MM.1S (cell line): ENCODE data around the gene VPS13A.
"Not testable (repeated sequence)": the region's sequence is repeated elsewhere in the genome, so short reads cannot be mapped to it uniquely, and the experiment has no call there.

Experiments used
- DNase-seq: peaks from one replicate; pipeline ENCODE4 v3.0.0-alpha.2; 2015
- H2AFZ ChIP-seq: fragments of 300-600 bp; sonication (generic); 2 replicates; pipeline ENCODE4 v1.6.0; 2016; ENCODE audit warnings: antibody characterized with exemption, low read length
- H3F3A ChIP-seq: fragments of 300-600 bp; sonication (generic); 2 replicates; pipeline ENCODE4 v1.6.1; 2016; ENCODE audit warnings: mild to moderate bottlenecking, antibody characterized with exemption, low read length, moderate library complexity, mixed read lengths; ENCODE audit not compliant: insufficient read depth
- H3K27ac ChIP-seq: fragments of 300-600 bp; sonication (generic); 2 replicates; pipeline ENCODE4 v1.5.1; 2016; ENCODE audit warnings: mild to moderate bottlenecking, low read length
- H3K27me3 ChIP-seq: fragments of 300-600 bp; sonication (generic); replicated peaks from 2 replicates; pipeline ENCODE4 v1.6.0; 2016; ENCODE audit warnings: low read length; ENCODE audit not compliant: insufficient read depth
- H3K36me3 ChIP-seq: fragments of 300-600 bp; sonication (generic); replicated peaks from 2 replicates; pipeline ENCODE4 v1.6.1; 2016; ENCODE audit warnings: mild to moderate bottlenecking, low read length, mixed read lengths; ENCODE audit not compliant: insufficient read depth
- H3K4me1 ChIP-seq: fragments of 300-600 bp; sonication (generic); 2 replicates; pipeline ENCODE4 v1.6.1; 2016; ENCODE audit warnings: low read length, mixed read lengths
- H3K4me2 ChIP-seq: fragments of 300-600 bp; sonication (generic); 2 replicates; pipeline ENCODE4 v1.6.0; 2016; ENCODE audit warnings: low read depth, low read length
- H3K4me3 ChIP-seq: fragments of 300-600 bp; sonication (generic); 2 replicates; pipeline ENCODE4 v1.5.1; 2016; ENCODE audit warnings: low read length, mixed read lengths
- H3K79me2 ChIP-seq: fragments of 300-600 bp; sonication (generic); 2 replicates; pipeline ENCODE4 v1.6.1; 2016; ENCODE audit warnings: mixed run types, low read length, mixed read lengths
- H3K9ac ChIP-seq: fragments of 300-600 bp; sonication (generic); 2 replicates; pipeline ENCODE4 v1.6.1; 2016; ENCODE audit warnings: low read length, mixed read lengths
- H3K9me2 ChIP-seq: fragments of 300-600 bp; sonication (generic); replicated peaks from 2 replicates; pipeline ENCODE4 v1.6.1; 2016; ENCODE audit warnings: mild to moderate bottlenecking, low read length, mixed read lengths; ENCODE audit not compliant: insufficient read depth
- H3K9me3 ChIP-seq: fragments of 300-600 bp; sonication (generic); replicated peaks from 2 replicates; pipeline ENCODE4 v1.6.1; 2016; ENCODE audit warnings: mild to moderate bottlenecking, low read length, mixed read lengths; ENCODE audit not compliant: insufficient read depth
- H4K20me1 ChIP-seq: fragments of 300-600 bp; sonication (generic); 2 replicates; pipeline ENCODE4 v1.6.1; 2016; ENCODE audit warnings: mild to moderate bottlenecking, low read length, moderate library complexity, mixed read lengths; ENCODE audit not compliant: insufficient read depth
- CTCF ChIP-seq: fragments of 300-600 bp; sonication (generic); IDR thresholded peaks from 2 replicates; pipeline ENCODE4 v1.5.1; 2016; ENCODE audit warnings: antibody characterized with exemption, low read length, mixed read lengths
- EZH2 ChIP-seq: fragments of 300-600 bp; sonication (generic); optimal IDR thresholded peaks from 2 replicates; pipeline ENCODE3; 2017; ENCODE audit warnings: low read depth, mild to moderate bottlenecking, antibody characterized with exemption, low read length, mixed read lengths
- EZH2phosphoT487 ChIP-seq: fragments of 300-600 bp; sonication (generic); IDR thresholded peaks from 2 replicates; pipeline ENCODE4 v1.6.1; 2018; ENCODE audit warnings: antibody characterized with exemption, low read length

VPS13A gene

GRCh38 chr9:77392328-77392727 is 215.0 kb downstream of the VPS13A start:
- DNase-seq, result no peak
- no peaks in the 10 kb centered on the region for H4K20me1 ChIP-seq
- no peaks in the 10 kb centered on the region for H3K36me3 ChIP-seq
- H3K9ac ChIP-seq, result no peak overlapping the region
- H3F3A ChIP-seq, result no peaks in the 10 kb centered on the region
- no peak overlapping the region for H3K4me2 ChIP-seq
- H3K27ac ChIP-seq, result no peak overlapping the region
- TF ChIP-seq EZH2phosphoT487, result no peak
- TF ChIP-seq CTCF, result no peak
- TF ChIP-seq EZH2, result no peak
- no peaks in the 10 kb centered on the region for H3K9me3 ChIP-seq
- H3K4me1 ChIP-seq, result no peaks in the 10 kb centered on the region
- H3K27me3 ChIP-seq, result no peaks in the 10 kb centered on the region
- no peak overlapping the region for H2AFZ ChIP-seq
- no peaks in the 10 kb centered on the region for H3K9me2 ChIP-seq
- no peaks in the 10 kb centered on the region for H3K79me2 ChIP-seq
- H3K4me3 ChIP-seq, result no peak overlapping the region

GRCh38 chr9:77398581-77398980 is 221.2 kb downstream of the VPS13A start:
- not testable (repeated sequence) for H3K27ac ChIP-seq, H3K4me2 ChIP-seq, H3K9me2 ChIP-seq, H3F3A ChIP-seq, H4K20me1 ChIP-seq, H3K36me3 ChIP-seq, H3K27me3 ChIP-seq, DNase-seq, H3K4me3 ChIP-seq, H2AFZ ChIP-seq, H3K4me1 ChIP-seq, H3K9me3 ChIP-seq, H3K79me2 ChIP-seq, H3K9ac ChIP-seq

GRCh38 chr9:77399964-77400363 is 222.6 kb downstream of the VPS13A start:
- Histone ChIP-seq H3K36me3 (no peaks in the 10 kb centered on the region), H3K27ac (no peak overlapping the region), H3K4me3 (no peak overlapping the region), H3K4me1 (no peaks in the 10 kb centered on the region), H4K20me1 (no peaks in the 10 kb centered on the region), H2AFZ (no peak overlapping the region), H3K9me3 (no peaks in the 10 kb centered on the region), H3F3A (no peaks in the 10 kb centered on the region), H3K9ac (no peak overlapping the region), H3K9me2 (no peaks in the 10 kb centered on the region), H3K4me2 (no peak overlapping the region), H3K27me3 (no peaks in the 10 kb centered on the region), H3K79me2 (no peaks in the 10 kb centered on the region)
- no peak for DNase-seq
- no peak for TF ChIP-seq EZH2phosphoT487
- TF ChIP-seq CTCF, result no peak
- TF ChIP-seq EZH2, result no peak

GRCh38 chr9:77402286-77402685 is 225.0 kb downstream of the VPS13A start:
- DNase-seq, result no peak
- H3K9me2 ChIP-seq, result no peaks in the 10 kb centered on the region
- H3F3A ChIP-seq, result no peaks in the 10 kb centered on the region
- H4K20me1 ChIP-seq, result no peaks in the 10 kb centered on the region
- H3K4me2 ChIP-seq, result no peak overlapping the region
- no peak overlapping the region for H3K9ac ChIP-seq
- H2AFZ ChIP-seq, result no peak overlapping the region
- no peak overlapping the region for H3K4me3 ChIP-seq
- H3K9me3 ChIP-seq, result no peaks in the 10 kb centered on the region
- H3K27ac ChIP-seq, result no peak overlapping the region
- H3K36me3 ChIP-seq, result no peaks in the 10 kb centered on the region; the same call in 1 of the 2 replicates
- H3K27me3 ChIP-seq, result no peaks in the 10 kb centered on the region
- TF ChIP-seq EZH2 (no peak), CTCF (no peak), EZH2phosphoT487 (no peak)
- no peaks in the 10 kb centered on the region for H3K79me2 ChIP-seq
- H3K4me1 ChIP-seq, result no peaks in the 10 kb centered on the region
